ENCODE results near the gene LMOD1. TPM values are rescaled to one million over a fixed set of nuclear protein-coding genes. Genes with fewer than 3 reads are reported as not detected.

The LMOD1 gene
- polyA plus RNA-seq, 1 of the 3 experiments (the other 2 are of a cell fraction), result 2.7 TPM

DNA sequence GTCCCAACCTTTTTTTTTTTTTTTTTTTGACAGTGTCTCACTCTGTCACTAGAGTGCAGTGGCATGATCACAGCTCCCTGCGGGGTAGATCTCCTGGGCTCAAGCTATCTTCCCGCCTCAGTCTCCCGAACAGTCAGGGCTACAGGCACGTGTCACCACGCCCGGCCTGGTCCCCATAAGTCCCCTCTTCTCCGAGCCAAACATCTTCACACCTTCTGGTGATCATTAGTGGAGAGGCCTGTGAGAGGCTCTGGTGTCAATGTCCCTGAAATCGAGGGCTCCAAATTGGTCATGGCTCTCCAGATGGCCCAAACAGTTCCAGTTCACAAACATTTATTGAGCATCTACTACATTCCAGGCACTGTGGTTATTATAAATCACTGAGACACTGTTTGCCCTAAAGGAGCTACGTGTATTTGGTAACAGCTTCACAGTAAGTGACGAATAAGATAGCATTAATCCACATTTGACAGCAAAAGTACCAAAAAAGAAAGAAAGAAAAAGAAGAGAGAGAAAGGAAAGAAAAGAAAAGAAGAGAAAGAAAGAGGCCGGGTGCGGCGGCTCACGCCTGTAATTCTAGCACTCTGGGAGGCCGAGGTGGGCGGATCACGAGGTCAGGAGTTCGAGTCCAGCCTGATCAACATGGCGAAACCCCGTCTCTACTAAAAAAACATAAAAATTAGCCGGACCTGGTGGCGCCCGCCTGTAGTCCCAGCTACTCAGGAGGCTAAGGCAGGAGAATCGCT lies 8.1 kb upstream of the LMOD1 start (continued):
- no peak for TF ChIP-seq CHD2 (IDR thresholded peaks at IDR 0.05; ENCODE audit: low read length, partially characterized antibody)

DNA sequence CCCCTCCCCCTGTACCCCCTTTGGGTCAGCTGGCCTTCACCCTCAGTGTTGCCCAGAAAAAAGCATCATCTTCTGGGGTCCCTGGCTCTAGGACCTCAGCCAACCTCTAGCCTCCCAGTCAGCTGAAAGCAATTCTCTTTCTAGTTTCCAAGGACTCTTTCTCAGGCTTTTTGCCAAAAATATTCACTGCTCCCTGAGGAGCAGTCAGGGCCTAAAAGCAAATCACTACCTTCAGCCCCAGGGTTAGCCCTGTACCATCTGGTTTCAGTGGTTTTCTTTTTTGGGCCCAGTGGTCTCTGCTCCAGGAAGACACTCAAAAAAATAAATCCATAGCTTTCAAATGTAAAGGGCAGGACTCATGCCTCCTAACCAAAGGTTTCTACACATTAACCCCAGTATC lies 3.1 kb upstream of the LMOD1 start:
- Histone ChIP-seq H3K27ac (ENCODE audit: low read depth in 2 of 2, low read length in 1 of 2) (no peak overlapping the region), H3K36me3 (replicated peaks in 1 of 2; ENCODE audit: control insufficient read depth in 1 of 2, insufficient read depth in 2 of 2, low read length in 1 of 2) (no peaks in the 10 kb centered on the region), H3K4me2 (no peak overlapping the region), H3K79me2 (ENCODE audit: insufficient read depth) (peaks cover 4% of the 10 kb centered on the region), H3K27me3 (ENCODE audit: insufficient read depth) (no peaks in the 10 kb centered on the region), H2AFZ (ENCODE audit: low read depth) (no peak overlapping the region; the same call in 1 of the 2 replicates), H3K4me1 (ENCODE audit: control insufficient read depth in 1 of 2, insufficient read depth in 2 of 2, low read depth in 1 of 2, low read length in 1 of 2) (peaks cover 0 to 17% of the 10 kb centered on the region in 2 experiments; a peak in 2 of 4 replicates), H3F3A (replicated peaks; ENCODE audit: insufficient read depth) (peaks cover 10% of the 10 kb centered on the region), H3K4me3 (ENCODE audit: low read depth in 2 of 2, low read length in 1 of 2) (no peak overlapping the region), H3K9ac (no peak overlapping the region), H4K20me1 (ENCODE audit: insufficient read depth) (no peaks in the 10 kb centered on the region), H3K9me2 (no peaks in the 10 kb centered on the region), H3K9me3 (no peaks in the 10 kb centered on the region)
- ChIA-PET CTCF (interaction anchor here (1.2 to 2.4 kb wide), 3 partner anchors 23 to 54 kb away, joined by 4 to 13 read pairs (median 5); no protein-coding TSS in a partner anchor), POLR2A (no interaction called here)
- DNase-seq, result no peak
- TF ChIP-seq MEF2A (IDR thresholded peaks at IDR 0.05; ENCODE audit: borderline replicate concordance, low read depth) (no peak), SIN3A (IDR thresholded peaks at IDR 0.05; ENCODE audit: borderline replicate concordance, low read depth, low read length) (no peak), RCOR1 (IDR thresholded peaks at IDR 0.05; ENCODE audit: low read length) (no peak), ELF1 (IDR thresholded peaks at IDR 0.05) (no peak), CHD2 (IDR thresholded peaks at IDR 0.05; ENCODE audit: low read length, partially characterized antibody) (no peak), RFX5 (IDR thresholded peaks at IDR 0.05; ENCODE audit: low read length) (no peak), EP300 (IDR thresholded peaks at IDR 0.05; ENCODE audit: borderline replicate concordance in 1 of 2, low read depth in 1 of 2, low read length in 1 of 2) (no peak), NFIC (IDR thresholded peaks at IDR 0.05; ENCODE audit: borderline replicate concordance) (no peak), FOXJ3 (CRISPR knock-in tag; IDR thresholded peaks at IDR 0.05) (no peak), JUND (IDR thresholded peaks at IDR 0.05) (no peak), GATA2 (CRISPR knock-in tag; IDR thresholded peaks at IDR 0.05) (no peak), TAF1 (IDR thresholded peaks at IDR 0.05; ENCODE audit: borderline replicate concordance, low read depth, low read length) (no peak), GABPA (IDR thresholded peaks at IDR 0.05; ENCODE audit: low read depth) (no peak)
- TF ChIP-seq, protein P1, sequence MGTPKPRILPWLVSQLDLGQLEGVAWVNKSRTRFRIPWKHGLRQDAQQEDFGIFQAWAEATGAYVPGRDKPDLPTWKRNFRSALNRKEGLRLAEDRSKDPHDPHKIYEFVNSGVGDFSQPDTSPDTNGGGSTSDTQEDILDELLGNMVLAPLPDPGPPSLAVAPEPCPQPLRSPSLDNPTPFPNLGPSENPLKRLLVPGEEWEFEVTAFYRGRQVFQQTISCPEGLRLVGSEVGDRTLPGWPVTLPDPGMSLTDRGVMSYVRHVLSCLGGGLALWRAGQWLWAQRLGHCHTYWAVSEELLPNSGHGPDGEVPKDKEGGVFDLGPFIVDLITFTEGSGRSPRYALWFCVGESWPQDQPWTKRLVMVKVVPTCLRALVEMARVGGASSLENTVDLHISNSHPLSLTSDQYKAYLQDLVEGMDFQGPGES (IDR thresholded peaks at IDR 0.05; ENCODE audit: low read depth, low read length), result no peak
- TF ChIP-seq, protein P2, sequence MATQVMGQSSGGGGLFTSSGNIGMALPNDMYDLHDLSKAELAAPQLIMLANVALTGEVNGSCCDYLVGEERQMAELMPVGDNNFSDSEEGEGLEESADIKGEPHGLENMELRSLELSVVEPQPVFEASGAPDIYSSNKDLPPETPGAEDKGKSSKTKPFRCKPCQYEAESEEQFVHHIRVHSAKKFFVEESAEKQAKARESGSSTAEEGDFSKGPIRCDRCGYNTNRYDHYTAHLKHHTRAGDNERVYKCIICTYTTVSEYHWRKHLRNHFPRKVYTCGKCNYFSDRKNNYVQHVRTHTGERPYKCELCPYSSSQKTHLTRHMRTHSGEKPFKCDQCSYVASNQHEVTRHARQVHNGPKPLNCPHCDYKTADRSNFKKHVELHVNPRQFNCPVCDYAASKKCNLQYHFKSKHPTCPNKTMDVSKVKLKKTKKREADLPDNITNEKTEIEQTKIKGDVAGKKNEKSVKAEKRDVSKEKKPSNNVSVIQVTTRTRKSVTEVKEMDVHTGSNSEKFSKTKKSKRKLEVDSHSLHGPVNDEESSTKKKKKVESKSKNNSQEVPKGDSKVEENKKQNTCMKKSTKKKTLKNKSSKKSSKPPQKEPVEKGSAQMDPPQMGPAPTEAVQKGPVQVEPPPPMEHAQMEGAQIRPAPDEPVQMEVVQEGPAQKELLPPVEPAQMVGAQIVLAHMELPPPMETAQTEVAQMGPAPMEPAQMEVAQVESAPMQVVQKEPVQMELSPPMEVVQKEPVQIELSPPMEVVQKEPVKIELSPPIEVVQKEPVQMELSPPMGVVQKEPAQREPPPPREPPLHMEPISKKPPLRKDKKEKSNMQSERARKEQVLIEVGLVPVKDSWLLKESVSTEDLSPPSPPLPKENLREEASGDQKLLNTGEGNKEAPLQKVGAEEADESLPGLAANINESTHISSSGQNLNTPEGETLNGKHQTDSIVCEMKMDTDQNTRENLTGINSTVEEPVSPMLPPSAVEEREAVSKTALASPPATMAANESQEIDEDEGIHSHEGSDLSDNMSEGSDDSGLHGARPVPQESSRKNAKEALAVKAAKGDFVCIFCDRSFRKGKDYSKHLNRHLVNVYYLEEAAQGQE (IDR thresholded peaks at IDR 0.05; ENCODE audit: low read depth, low read length), result no peak
- TF ChIP-seq, protein P3, sequence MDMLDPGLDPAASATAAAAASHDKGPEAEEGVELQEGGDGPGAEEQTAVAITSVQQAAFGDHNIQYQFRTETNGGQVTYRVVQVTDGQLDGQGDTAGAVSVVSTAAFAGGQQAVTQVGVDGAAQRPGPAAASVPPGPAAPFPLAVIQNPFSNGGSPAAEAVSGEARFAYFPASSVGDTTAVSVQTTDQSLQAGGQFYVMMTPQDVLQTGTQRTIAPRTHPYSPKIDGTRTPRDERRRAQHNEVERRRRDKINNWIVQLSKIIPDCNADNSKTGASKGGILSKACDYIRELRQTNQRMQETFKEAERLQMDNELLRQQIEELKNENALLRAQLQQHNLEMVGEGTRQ (IDR thresholded peaks at IDR 0.05; ENCODE audit: borderline replicate concordance, low read depth, low read length), result no peak
- TF ChIP-seq, protein P4, sequence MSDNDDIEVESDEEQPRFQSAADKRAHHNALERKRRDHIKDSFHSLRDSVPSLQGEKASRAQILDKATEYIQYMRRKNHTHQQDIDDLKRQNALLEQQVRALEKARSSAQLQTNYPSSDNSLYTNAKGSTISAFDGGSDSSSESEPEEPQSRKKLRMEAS (IDR thresholded peaks at IDR 0.05; ENCODE audit: low read depth), result no peak
- TF ChIP-seq, protein P5, sequence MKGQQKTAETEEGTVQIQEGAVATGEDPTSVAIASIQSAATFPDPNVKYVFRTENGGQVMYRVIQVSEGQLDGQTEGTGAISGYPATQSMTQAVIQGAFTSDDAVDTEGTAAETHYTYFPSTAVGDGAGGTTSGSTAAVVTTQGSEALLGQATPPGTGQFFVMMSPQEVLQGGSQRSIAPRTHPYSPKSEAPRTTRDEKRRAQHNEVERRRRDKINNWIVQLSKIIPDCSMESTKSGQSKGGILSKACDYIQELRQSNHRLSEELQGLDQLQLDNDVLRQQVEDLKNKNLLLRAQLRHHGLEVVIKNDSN (IDR thresholded peaks at IDR 0.05; ENCODE audit: borderline replicate concordance, low read depth), result no peak
- TF ChIP-seq, protein P6, sequence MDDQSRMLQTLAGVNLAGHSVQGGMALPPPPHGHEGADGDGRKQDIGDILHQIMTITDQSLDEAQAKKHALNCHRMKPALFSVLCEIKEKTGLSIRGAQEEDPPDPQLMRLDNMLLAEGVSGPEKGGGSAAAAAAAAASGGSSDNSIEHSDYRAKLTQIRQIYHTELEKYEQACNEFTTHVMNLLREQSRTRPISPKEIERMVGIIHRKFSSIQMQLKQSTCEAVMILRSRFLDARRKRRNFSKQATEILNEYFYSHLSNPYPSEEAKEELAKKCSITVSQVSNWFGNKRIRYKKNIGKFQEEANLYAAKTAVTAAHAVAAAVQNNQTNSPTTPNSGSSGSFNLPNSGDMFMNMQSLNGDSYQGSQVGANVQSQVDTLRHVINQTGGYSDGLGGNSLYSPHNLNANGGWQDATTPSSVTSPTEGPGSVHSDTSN (IDR thresholded peaks at IDR 0.05), result no peak
- TF ChIP-seq, protein P7, sequence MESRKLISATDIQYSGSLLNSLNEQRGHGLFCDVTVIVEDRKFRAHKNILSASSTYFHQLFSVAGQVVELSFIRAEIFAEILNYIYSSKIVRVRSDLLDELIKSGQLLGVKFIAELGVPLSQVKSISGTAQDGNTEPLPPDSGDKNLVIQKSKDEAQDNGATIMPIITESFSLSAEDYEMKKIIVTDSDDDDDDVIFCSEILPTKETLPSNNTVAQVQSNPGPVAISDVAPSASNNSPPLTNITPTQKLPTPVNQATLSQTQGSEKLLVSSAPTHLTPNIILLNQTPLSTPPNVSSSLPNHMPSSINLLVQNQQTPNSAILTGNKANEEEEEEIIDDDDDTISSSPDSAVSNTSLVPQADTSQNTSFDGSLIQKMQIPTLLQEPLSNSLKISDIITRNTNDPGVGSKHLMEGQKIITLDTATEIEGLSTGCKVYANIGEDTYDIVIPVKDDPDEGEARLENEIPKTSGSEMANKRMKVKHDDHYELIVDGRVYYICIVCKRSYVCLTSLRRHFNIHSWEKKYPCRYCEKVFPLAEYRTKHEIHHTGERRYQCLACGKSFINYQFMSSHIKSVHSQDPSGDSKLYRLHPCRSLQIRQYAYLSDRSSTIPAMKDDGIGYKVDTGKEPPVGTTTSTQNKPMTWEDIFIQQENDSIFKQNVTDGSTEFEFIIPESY (IDR thresholded peaks at IDR 0.05; ENCODE audit: borderline replicate concordance, low read depth), result no peak
